GM12891 (cell line): ENCODE measurements around the gene SHFL. TPM values are rescaled to one million over a fixed set of nuclear protein-coding genes. Genes with fewer than 3 reads are reported as not detected.

ENCODE experiments used
- DNase-seq: peaks from one replicate; pipeline ENCODE4 v3.0.0; 2011; ENCODE audit warnings: low spot score; ENCODE audit not compliant: insufficient read length
- FAIRE-seq: peaks from 2 replicates; lab custom pipeline; 2011; peaks lifted over from hg19 to GRCh38; lab: Jason Lieb, UNC
- PAX5 ChIP-seq: IDR thresholded peaks from 2 replicates; pipeline ENCODE4 v1.6.1; 2011; ENCODE audit warnings: low read length, moderate library complexity, mild to moderate bottlenecking; ENCODE audit not compliant: insufficient read depth, severe bottlenecking
- POLR2A ChIP-seq: IDR thresholded peaks from 2 replicates; pipeline ENCODE4 v1.6.1; 2011; ENCODE audit warnings: low read depth, low read length, control low read depth
- POLR2AphosphoS5 ChIP-seq: IDR thresholded peaks from 2 replicates; pipeline ENCODE4 v1.6.1; 2011; ENCODE audit warnings: low read depth, low read length, control low read depth
- POU2F2 ChIP-seq: IDR thresholded peaks from 2 replicates; pipeline ENCODE4 v1.6.1; 2011; ENCODE audit warnings: low read depth, mild to moderate bottlenecking, control low read depth, low read length, moderate library complexity
- SPI1 ChIP-seq: IDR thresholded peaks from 2 replicates; pipeline ENCODE4 v1.6.1; 2011; ENCODE audit warnings: low read depth, low read length, control low read depth
- TAF1 ChIP-seq: IDR thresholded peaks from 2 replicates; pipeline ENCODE4 v1.6.1; 2011; ENCODE audit warnings: low read depth, low read length, control low read depth
- polyA plus RNA-seq: library from polyadenylated mRNA; unstranded; fragments of >200 nt; gene quantifications from one replicate; pipeline ENCODE4 v1.2.1, GENCODE V29; 2012; ENCODE audit warnings: low read depth, missing spikeins, inconsistent platforms; ENCODE audit not compliant: missing spikeins

SHFL gene
- polyA plus RNA-seq, result 60.6 TPM

- DNase-seq (peak; percentile 93), FAIRE-seq (peak; percentile 94)
- TF ChIP-seq SPI1 (0 out of 2 replicates have a peak, but pooled peaks have one; percentile 23), POLR2A (0 out of 2 replicates have a peak, but pooled peaks have one; percentile 42), POLR2AphosphoS5 (peak; percentile 43; the same call in 1 of the 2 replicates), TAF1 (no peak)
Measured at GRCh38 chr19:10085641-10086590, at the start of gene SHFL. Gene SHFL, plus strand, starts transcription at chr19:10086317. Its CDS starts 111 bp downstream, at chr19:10086428.

GRCh38 chr19:10036601-10037071, 49.5 kb upstream of the SHFL start:
- no peak for TF ChIP-seq PAX5
- TF ChIP-seq SPI1, result no peak
- no peak for TF ChIP-seq POU2F2
- TF ChIP-seq POLR2A, result no peak
- no peak for TF ChIP-seq TAF1
- TF ChIP-seq POLR2AphosphoS5, result no peak
- FAIRE-seq (no peak), DNase-seq (no peak)

- no peak for DNase-seq
- FAIRE-seq, result no peak
Measured at GRCh38 chr19:10037367-10037766, 48.8 kb upstream of the SHFL start.

GRCh38 chr19:10037809-10038208, 48.3 kb upstream of the SHFL start:
- FAIRE-seq (no peak), DNase-seq (no peak)
- no peak for TF ChIP-seq TAF1
- TF ChIP-seq PAX5, result no peak
- no peak for TF ChIP-seq POU2F2
- TF ChIP-seq POLR2A, result no peak
- no peak for TF ChIP-seq POLR2AphosphoS5

More at GRCh38 chr19:10037367-10037766, 48.8 kb upstream of the SHFL start:
- TF ChIP-seq PAX5, result no peak

- no peak for TF ChIP-seq POLR2A
- TF ChIP-seq TAF1, result no peak
- no peak for TF ChIP-seq POLR2AphosphoS5
- DNase-seq (no peak), FAIRE-seq (no peak)
Measured at GRCh38 chr19:10043286-10043927, 42.7 kb upstream of the SHFL start.

GRCh38 chr19:10044390-10044789, 41.7 kb upstream of the SHFL start:
- TF ChIP-seq SPI1, result no peak
- no peak for TF ChIP-seq POU2F2
- TF ChIP-seq POLR2A, result no peak
- TF ChIP-seq POLR2AphosphoS5, result no peak
- no peak for TF ChIP-seq PAX5
- TF ChIP-seq TAF1, result no peak
- no peak for DNase-seq
- no peak for FAIRE-seq

- DNase-seq (no peak), FAIRE-seq (no peak)
- no peak for TF ChIP-seq POLR2AphosphoS5
- TF ChIP-seq SPI1, result no peak
- no peak for TF ChIP-seq POU2F2
- no peak for TF ChIP-seq POLR2A
- TF ChIP-seq TAF1, result no peak
- TF ChIP-seq PAX5, result no peak
Measured at GRCh38 chr19:10045371-10045770, 40.7 kb upstream of the SHFL start.

- FAIRE-seq (no peak), DNase-seq (no peak)
- no peak for TF ChIP-seq PAX5
- TF ChIP-seq POLR2AphosphoS5, result no peak
- no peak for TF ChIP-seq POLR2A
- TF ChIP-seq TAF1, result no peak
- TF ChIP-seq POU2F2, result no peak
- no peak for TF ChIP-seq SPI1
Measured at GRCh38 chr19:10049626-10050025, 36.5 kb upstream of the SHFL start.

- TF ChIP-seq POLR2A (no peak), SPI1 (no peak), TAF1 (no peak), POU2F2 (no peak)
Measured at GRCh38 chr19:10052602-10053360, 33.3 kb upstream of the SHFL start.

More at GRCh38 chr19:10052602-10053360, 33.3 kb upstream of the SHFL start:
- no peak for DNase-seq
- no peak for FAIRE-seq
